Natural killer cell (primary cell): ENCODE measurements around the gene CCM2L. TPM values are rescaled to one million over a fixed set of nuclear protein-coding genes. Genes with fewer than 3 reads are reported as not detected.

Experiments
- ATAC-seq, 3 donors: fragments of 150-1000 bp in 2 of 3; fragments of 200-7000 bp in 1 of 3; cut with Tn5 transposase; 1 replicate in 1 of 3; 2 replicates in 2 of 3; pipeline ENCODE4 v1.10.0; 2021; ENCODE audit warnings: mild to moderate bottlenecking in 2 of 3, moderate library complexity in 2 of 3
- DNase-seq, 2 donors: peaks; one replicate each; pipeline versions ENCODE4 v3.0.0 to v3.0.0-alpha.2; 2013 to 2021; ENCODE audit warnings: mixed read lengths in 1 of 2
- H3K27ac ChIP-seq: one replicate; pipeline ENCODE4 v1.5.1; 2013; ENCODE audit warnings: mild to moderate bottlenecking, low read length
- H3K27me3 ChIP-seq: one replicate; pipeline ENCODE4 v1.6.1; 2013; ENCODE audit warnings: low read length; ENCODE audit not compliant: control insufficient read depth, insufficient read depth
- H3K36me3 ChIP-seq: one replicate; pipeline ENCODE4 v1.6.1; 2013; ENCODE audit warnings: low read length; ENCODE audit not compliant: control insufficient read depth, insufficient read depth
- H3K4me1 ChIP-seq: one replicate; pipeline ENCODE4 v1.6.1; 2013; ENCODE audit warnings: low read length; ENCODE audit not compliant: control insufficient read depth, insufficient read depth
- H3K4me3 ChIP-seq: one replicate; pipeline ENCODE4 v1.5.1; 2013; ENCODE audit warnings: low read length
- H3K9me3 ChIP-seq: one replicate; pipeline ENCODE4 v1.6.1; 2013; ENCODE audit warnings: low read length; ENCODE audit not compliant: control insufficient read depth, insufficient read depth
- H3K27ac Mint-ChIP-seq, 2 donors: one replicate each; pipeline ENCODE4 v1.8.0; 2022; ENCODE audit warnings: mild to moderate bottlenecking in 2 of 2, mixed read lengths in 2 of 2, moderate library complexity in 1 of 2
- H3K27me3 Mint-ChIP-seq, 2 donors: one replicate each; pipeline ENCODE4 v1.8.0; 2022; ENCODE audit warnings: low read depth in 2 of 2, mixed read lengths in 2 of 2
- H3K36me3 Mint-ChIP-seq: one replicate; pipeline ENCODE4 v1.8.0; 2022; ENCODE audit warnings: mixed read lengths
- H3K4me1 Mint-ChIP-seq, 2 donors: one replicate each; pipeline ENCODE4 v1.8.0; 2022; ENCODE audit warnings: mixed read lengths in 2 of 2
- H3K4me3 Mint-ChIP-seq: one replicate; pipeline ENCODE4 v1.8.0; 2022; ENCODE audit warnings: mild to moderate bottlenecking, moderate library complexity, mixed read lengths
- H3K9me3 Mint-ChIP-seq, 2 donors: one replicate each; pipeline ENCODE4 v1.8.0; 2022; ENCODE audit warnings: mixed read lengths in 2 of 2
- WGBS: methylation state at CpG from one replicate; pipeline ENCODE4 v1.1.7; 2013; ENCODE audit warnings: missing lambda C conversion rate; ENCODE audit not compliant: insufficient coverage; 5-methylcytosine and 5-hydroxymethylcytosine counted together
- intact Hi-C: fragments of 100-400 bp; cut with micrococcal nuclease; formaldehyde crosslinking; loops from one replicate; pipeline ENCODE4 v1.14.2; 2022
- total RNA-seq, 4 donors: library from RNA; stranded (reverse); fragments of 120-200 nt in 1 of 4; gene quantifications; one replicate each; pipeline versions ENCODE4 v1.2.3 to v1.2.4, GENCODE V29; 2013 to 2022
- TF ChIP-seq, protein P1 (sequence below): fragments of 200-600 bp; IDR thresholded peaks from one replicate; pipeline ENCODE4 v1.8.0; 2022; ENCODE audit warnings: antibody characterized with exemption

CCM2L gene
- total RNA-seq, 3 donors from 2014 or later (not counting 1 experiment from before 2014, with no cell fraction given) = not detected

DNA sequence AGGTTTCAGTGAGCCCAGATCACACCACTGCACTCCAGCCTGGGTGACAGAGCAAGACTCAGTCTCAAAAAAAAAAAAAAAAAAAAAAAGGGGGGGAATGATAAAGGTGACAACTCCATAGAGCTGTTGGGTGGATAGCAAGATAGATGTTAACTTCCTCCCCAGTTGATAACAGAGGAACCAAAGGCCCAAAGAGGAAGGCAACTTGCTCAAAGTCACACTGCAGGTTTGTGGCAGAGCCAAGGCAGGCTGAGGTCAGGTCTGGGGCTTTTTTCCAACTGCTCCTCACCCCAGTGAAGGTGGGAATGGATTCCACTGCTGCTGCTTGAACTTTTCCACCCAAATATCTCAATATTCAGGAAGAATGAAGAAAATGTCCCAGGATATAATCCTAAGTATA is 68.6 kb downstream of the CCM2L start:
- Mint-ChIP-seq H3K27me3 (peaks cover 0 to 12% of the 10 kb centered on the region in 2 donors), H3K36me3 (no peaks in the 10 kb centered on the region), H3K9me3 (no peaks in the 10 kb centered on the region), H3K4me3 (no peak overlapping the region), H3K27ac (no peak overlapping the region), H3K4me1 (no peaks in the 10 kb centered on the region)
- H3K4me1 ChIP-seq = no peaks in the 10 kb centered on the region
- TF ChIP-seq, protein P1, sequence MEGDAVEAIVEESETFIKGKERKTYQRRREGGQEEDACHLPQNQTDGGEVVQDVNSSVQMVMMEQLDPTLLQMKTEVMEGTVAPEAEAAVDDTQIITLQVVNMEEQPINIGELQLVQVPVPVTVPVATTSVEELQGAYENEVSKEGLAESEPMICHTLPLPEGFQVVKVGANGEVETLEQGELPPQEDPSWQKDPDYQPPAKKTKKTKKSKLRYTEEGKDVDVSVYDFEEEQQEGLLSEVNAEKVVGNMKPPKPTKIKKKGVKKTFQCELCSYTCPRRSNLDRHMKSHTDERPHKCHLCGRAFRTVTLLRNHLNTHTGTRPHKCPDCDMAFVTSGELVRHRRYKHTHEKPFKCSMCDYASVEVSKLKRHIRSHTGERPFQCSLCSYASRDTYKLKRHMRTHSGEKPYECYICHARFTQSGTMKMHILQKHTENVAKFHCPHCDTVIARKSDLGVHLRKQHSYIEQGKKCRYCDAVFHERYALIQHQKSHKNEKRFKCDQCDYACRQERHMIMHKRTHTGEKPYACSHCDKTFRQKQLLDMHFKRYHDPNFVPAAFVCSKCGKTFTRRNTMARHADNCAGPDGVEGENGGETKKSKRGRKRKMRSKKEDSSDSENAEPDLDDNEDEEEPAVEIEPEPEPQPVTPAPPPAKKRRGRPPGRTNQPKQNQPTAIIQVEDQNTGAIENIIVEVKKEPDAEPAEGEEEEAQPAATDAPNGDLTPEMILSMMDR = no peak
- no peak for DNase-seq
- H3K27ac ChIP-seq = no peak overlapping the region
- H3K36me3 ChIP-seq = no peaks in the 10 kb centered on the region
- H3K27me3 ChIP-seq = no peaks in the 10 kb centered on the region
- intact Hi-C loops = no loop called here
- no peak for ATAC-seq
- no peaks in the 10 kb centered on the region for H3K9me3 ChIP-seq
- H3K4me3 ChIP-seq = no peak overlapping the region

DNA sequence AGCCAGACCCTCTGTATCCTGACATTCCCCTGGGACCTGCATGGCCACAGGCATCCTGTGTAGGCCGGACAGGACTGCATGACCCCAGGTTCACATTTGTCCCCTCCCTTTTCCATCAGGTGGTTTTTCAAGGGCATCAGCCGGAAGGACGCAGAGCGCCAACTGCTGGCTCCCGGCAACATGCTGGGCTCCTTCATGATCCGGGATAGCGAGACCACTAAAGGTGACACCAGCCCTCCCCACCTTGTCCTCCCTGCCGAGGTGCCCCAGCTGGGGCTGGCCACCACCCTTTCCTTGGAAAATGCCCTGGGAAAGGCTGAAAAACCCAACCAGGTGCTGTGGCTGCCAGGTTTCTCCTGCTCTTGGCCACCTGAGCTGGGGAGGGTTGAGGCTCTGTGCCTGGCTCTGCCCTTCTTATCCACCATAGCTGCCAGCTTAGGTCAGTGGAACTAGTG is 69.4 kb downstream of the CCM2L start:
- TF ChIP-seq, protein P1 = no peak
- intact Hi-C loops = no loop called here
- H3K27me3 ChIP-seq = no peaks in the 10 kb centered on the region
- Mint-ChIP-seq H3K36me3 (no peaks in the 10 kb centered on the region), H3K27me3 (peaks cover 0 to 12% of the 10 kb centered on the region in 2 donors), H3K4me3 (no peak overlapping the region), H3K9me3 (no peaks in the 10 kb centered on the region), H3K27ac (no peak overlapping the region), H3K4me1 (no peaks in the 10 kb centered on the region)
- H3K9me3 ChIP-seq = no peaks in the 10 kb centered on the region
- H3K27ac ChIP-seq = no peak overlapping the region
- no peaks in the 10 kb centered on the region for H3K4me1 ChIP-seq
- WGBS = 91% methylated on average over 8 of the region's 8 CpGs
- H3K4me3 ChIP-seq = no peak overlapping the region
- no peak for DNase-seq
- no peaks in the 10 kb centered on the region for H3K36me3 ChIP-seq
- no peak for ATAC-seq

DNA sequence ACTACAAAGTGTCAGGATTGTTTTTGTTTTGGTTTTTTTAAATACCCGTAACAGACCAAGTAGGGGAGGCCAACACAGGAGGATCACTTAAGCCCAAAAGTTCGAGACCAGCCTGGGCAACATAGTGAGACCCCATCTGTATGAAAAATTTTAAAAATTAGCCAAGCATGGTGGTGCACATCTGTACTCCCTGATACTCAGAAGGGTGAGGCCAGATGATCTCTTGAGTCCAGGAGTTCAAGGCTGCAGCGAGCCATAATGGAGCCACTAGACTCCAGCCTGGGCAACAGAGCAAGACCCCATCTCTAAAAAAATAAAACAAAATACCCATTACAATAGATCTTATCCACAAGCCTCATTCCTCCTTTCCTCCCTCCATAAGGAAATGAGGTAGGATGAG is 70.5 kb downstream of the CCM2L start:
- Mint-ChIP-seq H3K9me3 (no peaks in the 10 kb centered on the region), H3K27ac (no peak overlapping the region), H3K4me1 (no peaks in the 10 kb centered on the region), H3K36me3 (no peaks in the 10 kb centered on the region), H3K27me3 (peaks cover 0 to 12% of the 10 kb centered on the region in 2 donors), H3K4me3 (no peak overlapping the region)
- H3K27ac ChIP-seq = no peak overlapping the region
- H3K4me1 ChIP-seq = no peaks in the 10 kb centered on the region
- ATAC-seq (no peak), DNase-seq (no peak)
- intact Hi-C loops = no loop called here
- no peaks in the 10 kb centered on the region for H3K36me3 ChIP-seq
- H3K4me3 ChIP-seq = no peak overlapping the region
- H3K9me3 ChIP-seq = no peaks in the 10 kb centered on the region
- H3K27me3 ChIP-seq = no peaks in the 10 kb centered on the region
- TF ChIP-seq, protein P1 = no peak
- 72% methylated on average over 3 of the region's 3 CpGs for WGBS

Other genes with a start within 250 kb of the CCM2L start
- gene MYLK2, start 191.1 kb upstream of the CCM2L start, total RNA-seq = under 1 TPM in 1 of 3 donors, not detected in 2; 0.12 TPM
- gene FOXS1, start 164.8 kb upstream of the CCM2L start, total RNA-seq = not detected
- gene DUSP15, start 139.9 kb upstream of the CCM2L start, total RNA-seq = not detected
- gene TTLL9, start 139.8 kb upstream of the CCM2L start, total RNA-seq = not detected
- 10 to 100 TPM in 2 of 3 donors, 1 to 10 TPM in 1; 9.0 to 12.8 (median 10.4) TPM for gene PDRG1, start 58.4 kb upstream of the CCM2L start, total RNA-seq
- not detected for gene XKR7, start 42.3 kb upstream of the CCM2L start, total RNA-seq
- gene HCK, start 41.8 kb downstream of the CCM2L start, total RNA-seq = 10 to 100 TPM in 2 of 3 donors, 1 to 10 TPM in 1; 6.3 to 31.6 (median 12.4) TPM
- 10 to 100 TPM; 35.8 to 42.8 (median 41.2) TPM for gene TM9SF4, start 99.3 kb downstream of the CCM2L start, total RNA-seq
- 10 to 100 TPM; 13.5 to 16.6 (median 15.1) TPM for gene PLAGL2, start 197.3 kb downstream of the CCM2L start, total RNA-seq
- gene POFUT1, start 197.4 kb downstream of the CCM2L start, total RNA-seq = 10 to 100 TPM in 2 of 3 donors, 1 to 10 TPM in 1; 9.7 to 14.5 (median 13.2) TPM